ENCODE results near the gene TMEM235. TPM values are rescaled to one million over a fixed set of nuclear protein-coding genes. Genes with fewer than 3 reads are reported as not detected.

Gene TMEM235
- total and polyA plus RNA-seq, 9 of the 15 experiments (the other 6 are each of a cell fraction or from before 2014, with no cell fraction given) = not detected

- no peak; the same call in 1 of the 2 replicates for TF ChIP-seq SMARCC2 (IDR thresholded peaks at IDR 0.05; ENCODE audit: low read depth)
- no peak for TF ChIP-seq DEAF1 (CRISPR knock-in tag; IDR thresholded peaks at IDR 0.05)
- TF ChIP-seq HMGN3 (IDR thresholded peaks at IDR 0.05; ENCODE audit: borderline replicate concordance, extremely low read depth, insufficient read length, low read depth, low read length) = peak; percentile 99
- no peak for TF ChIP-seq ID3 (CRISPR knock-in tag; IDR thresholded peaks at IDR 0.05)
- TF ChIP-seq ID3 (tag; IDR thresholded peaks at IDR 0.05) = peak; percentile 81
- TF ChIP-seq TAF1 (IDR thresholded peaks at IDR 0.05; ENCODE audit: control insufficient read depth, extremely low read depth, insufficient read depth, low read length, severe bottlenecking) = no peak
- peak; percentile 82 for TF ChIP-seq TCF3 (CRISPR knock-in tag; IDR thresholded peaks at IDR 0.05)
- TF ChIP-seq BCL6 (CRISPR knock-in tag; IDR thresholded peaks at IDR 0.05) = no peak
- peak; percentile 82 for TF ChIP-seq TEAD4 (IDR thresholded peaks at IDR 0.05; ENCODE audit: low read length)
- TF ChIP-seq TEAD4 (CRISPR knock-in tag; IDR thresholded peaks at IDR 0.05; ENCODE audit: borderline replicate concordance) = no peak
- TF ChIP-seq ADNP (tag; IDR thresholded peaks at IDR 0.05) = no peak
- no peak for TF ChIP-seq ZBTB12 (CRISPR knock-in tag; IDR thresholded peaks at IDR 0.05)
- TF ChIP-seq POLR2A (conservative IDR thresholded peaks at IDR 0.05) = no peak; the same call in 1 of the 2 replicates
- no peak for TF ChIP-seq HCFC1 (IDR thresholded peaks at IDR 0.05; ENCODE audit: low read depth, low read length)
- TF ChIP-seq SAFB2 (IDR thresholded peaks at IDR 0.05; ENCODE audit: borderline replicate concordance, low read depth, low read length, severe bottlenecking) = no peak
- TF ChIP-seq HBP1 (CRISPR knock-in tag; IDR thresholded peaks at IDR 0.05) = no peak
- 0 out of 2 replicates have a peak, but pooled peaks have one; percentile 9 for TF ChIP-seq KLF6 (CRISPR knock-in tag; IDR thresholded peaks at IDR 0.05; ENCODE audit: borderline replicate concordance)
- peak in 1 of 2 experiments; percentile 51; a peak in 1 of 4 replicates for TF ChIP-seq NONO (IDR thresholded peaks at IDR 0.05; ENCODE audit: low read depth in 2 of 2, low read length in 1 of 2)
- TF ChIP-seq CHD1 (IDR thresholded peaks at IDR 0.05; ENCODE audit: low read length) = no peak
- no peak for TF ChIP-seq DNMT1 (IDR thresholded peaks at IDR 0.05)
- TF ChIP-seq CTCF (IDR thresholded peaks at IDR 0.05 in 2 of 3, conservative IDR thresholded peaks at IDR 0.05 in 1 of 3; ENCODE audit: insufficient read depth in 2 of 3, low read depth in 1 of 3, low read length in 3 of 3) = no peak
Observed at GRCh38 chr17:78258323-78259191, 27.1 kb downstream of the TMEM235 start (continued).
